GM19240 (cell line): ENCODE measurements around the gene C3.

Source experiments
- DNase-seq: peaks from one replicate; pipeline ENCODE4 v3.0.0; 2011; ENCODE audit warnings: low spot score; ENCODE audit not compliant: insufficient read length

The C3 gene

GRCh38 chr19:6745965-6746364 is 25.5 kb upstream of the C3 start:
- DNase-seq: no peak

- no peak for DNase-seq
Observed at GRCh38 chr19:6744381-6745301, 24.2 kb upstream of the C3 start.

DNA sequence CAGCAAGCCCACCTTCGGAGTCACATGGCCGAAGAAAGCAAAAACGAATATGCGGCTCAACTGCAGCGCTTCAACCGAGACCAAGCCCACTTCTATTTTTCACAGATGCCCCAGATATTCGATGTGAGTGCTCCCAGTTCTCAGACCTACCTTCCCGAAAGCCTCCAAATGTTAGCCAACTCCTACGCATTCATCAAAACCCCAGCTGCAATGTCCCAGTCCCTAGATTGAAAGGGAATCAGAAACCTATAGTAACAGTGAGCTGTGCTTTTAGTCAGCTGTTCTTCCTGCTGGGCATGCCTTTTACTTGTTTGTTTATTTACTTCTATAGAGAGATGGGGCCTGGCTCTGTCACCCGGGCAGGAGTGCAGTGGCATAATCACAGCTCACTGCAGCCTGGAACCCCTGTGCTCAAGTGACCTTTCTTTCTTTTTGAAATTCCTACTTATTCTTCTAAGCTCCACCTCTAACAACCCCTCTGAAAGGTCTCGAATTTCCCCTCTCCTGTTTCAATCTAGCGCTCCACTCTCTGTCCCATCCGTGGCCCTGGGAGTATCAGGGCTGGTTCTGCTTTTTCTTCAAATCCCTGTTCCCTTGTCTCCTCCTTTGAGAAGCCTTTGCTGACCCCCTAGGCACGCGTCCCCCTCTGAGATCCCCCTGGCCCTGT is 23.4 kb upstream of the C3 start:
- no peak for DNase-seq

- DNase-seq: no peak
Observed at GRCh38 chr19:6743066-6743465, 22.6 kb upstream of the C3 start.

DNA sequence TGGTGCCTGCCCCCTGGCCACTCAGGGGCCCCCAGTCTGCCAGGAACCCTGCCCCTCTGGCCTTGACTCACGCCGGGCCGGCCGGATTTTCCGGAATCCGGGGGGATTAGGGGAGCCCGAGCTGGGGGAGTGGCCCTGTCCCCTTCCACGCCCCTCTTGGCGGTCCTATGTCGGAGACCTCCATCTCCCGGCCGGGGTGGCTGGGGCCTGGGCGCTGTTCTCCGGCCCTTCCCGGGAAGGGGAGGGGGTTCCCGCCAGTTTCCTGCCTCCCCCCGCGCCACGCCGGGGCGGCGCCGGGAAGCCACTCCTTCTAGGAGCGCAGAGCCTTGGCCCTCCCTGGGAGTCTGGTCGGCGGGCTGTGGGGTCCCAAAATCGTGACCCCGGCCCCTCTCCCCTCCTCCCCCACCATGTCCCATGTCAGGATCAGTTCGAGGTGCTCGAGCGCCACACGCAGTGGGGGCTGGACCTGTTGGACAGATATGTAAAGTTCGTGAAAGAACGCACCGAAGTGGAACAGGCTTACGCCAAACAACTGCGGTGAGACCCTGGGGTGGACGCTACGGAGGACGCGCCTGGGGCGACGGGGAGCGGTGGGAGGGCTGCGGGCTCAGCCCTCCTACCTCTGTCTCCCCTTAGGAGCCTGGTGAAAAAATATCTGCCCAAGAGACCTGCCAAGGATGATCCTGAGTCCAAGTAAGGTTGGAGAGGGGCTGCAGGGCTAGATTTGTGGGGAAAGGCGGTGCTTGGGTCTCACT is 20.3 kb upstream of the C3 start:
- DNase-seq: no peak

GRCh38 chr19:6739883-6740588 is 19.6 kb upstream of the C3 start:
- no peak for DNase-seq

DNA sequence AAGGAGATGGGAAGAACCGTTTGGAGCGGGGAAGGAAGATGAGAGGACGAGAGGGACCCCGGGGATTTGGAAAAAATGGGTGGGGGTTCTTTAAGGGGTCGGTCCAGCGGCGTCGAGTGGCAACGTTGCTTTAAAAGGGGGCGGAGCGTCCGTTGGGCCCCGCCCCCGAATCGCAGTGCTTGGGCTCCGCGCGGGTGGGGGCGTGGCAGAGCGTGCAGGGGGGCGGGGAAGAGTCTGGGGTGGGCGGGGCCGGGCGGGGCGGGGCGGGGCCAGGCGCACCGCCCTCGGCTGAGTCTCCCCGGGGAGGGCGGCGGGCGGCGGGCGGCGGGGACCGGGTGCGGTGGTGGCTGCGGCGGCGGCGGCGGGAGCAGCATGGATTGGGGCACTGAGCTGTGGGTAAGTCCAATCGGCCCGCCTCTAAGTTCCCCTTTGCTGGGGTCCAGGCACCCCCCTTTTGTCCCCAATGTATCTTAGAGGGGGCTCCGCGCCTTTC is 19.0 kb upstream of the C3 start, which contains the start of gene TRIP10:
Gene TRIP10, plus strand, starts transcription at position 291 of the 493 bp plus-strand sequence. Its CDS starts 82 bp downstream, at position 373.
- no peak for DNase-seq

GRCh38 chr19:6738787-6739389 is 18.4 kb upstream of the C3 start:
- DNase-seq: no peak

DNA sequence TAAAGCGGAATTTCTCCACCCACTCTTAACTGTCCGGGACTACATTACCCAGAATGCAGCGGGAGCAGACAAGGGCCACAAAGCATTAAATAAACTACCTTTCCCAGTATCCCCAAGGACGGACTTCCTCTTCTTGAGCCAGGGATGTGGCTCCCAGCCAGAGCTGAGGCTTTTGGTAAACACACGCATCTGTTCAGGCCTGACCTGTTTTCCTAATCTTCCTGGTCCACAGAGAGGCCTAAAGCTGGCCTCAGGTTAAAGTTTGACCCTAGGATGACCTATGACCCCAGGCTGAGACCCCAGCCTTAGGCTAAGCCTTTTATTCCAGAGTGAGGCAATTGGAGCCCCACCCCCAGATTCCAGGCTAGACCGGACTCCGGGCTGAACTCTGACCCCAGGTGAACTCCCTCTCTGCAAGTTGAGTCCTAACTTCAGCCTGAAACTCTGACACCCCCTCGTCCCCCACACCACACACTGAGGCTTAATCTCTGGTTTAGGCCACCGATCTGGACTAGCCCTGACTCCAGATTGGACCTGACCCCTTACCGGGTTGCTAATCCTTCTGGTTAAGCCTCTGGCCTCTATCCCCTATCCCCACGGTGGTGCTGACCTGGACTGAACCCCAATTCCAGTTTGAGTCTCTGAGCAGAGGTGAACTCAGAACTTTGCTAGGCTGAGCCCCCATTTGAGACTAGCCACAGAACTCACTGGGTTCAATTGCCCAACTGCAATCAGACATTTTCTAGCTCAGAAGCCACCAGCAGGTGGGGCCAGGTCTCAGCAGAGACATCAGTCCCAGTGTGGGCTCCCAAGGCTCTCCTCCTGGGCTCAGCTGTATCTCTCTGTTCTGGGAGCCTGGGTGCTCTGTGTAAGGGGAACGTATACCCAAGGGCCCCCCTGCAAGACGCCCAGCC is 17.7 kb upstream of the C3 start:
- peak; percentile 83 for DNase-seq

- peak; percentile 98 for DNase-seq
Observed at GRCh38 chr19:6737284-6737872, 16.9 kb upstream of the C3 start, which contains the start of gene GPR108. GPR108 (minus strand) TSS chr19:6737580; CDS start chr19:6737576, 4 bp downstream.

DNA sequence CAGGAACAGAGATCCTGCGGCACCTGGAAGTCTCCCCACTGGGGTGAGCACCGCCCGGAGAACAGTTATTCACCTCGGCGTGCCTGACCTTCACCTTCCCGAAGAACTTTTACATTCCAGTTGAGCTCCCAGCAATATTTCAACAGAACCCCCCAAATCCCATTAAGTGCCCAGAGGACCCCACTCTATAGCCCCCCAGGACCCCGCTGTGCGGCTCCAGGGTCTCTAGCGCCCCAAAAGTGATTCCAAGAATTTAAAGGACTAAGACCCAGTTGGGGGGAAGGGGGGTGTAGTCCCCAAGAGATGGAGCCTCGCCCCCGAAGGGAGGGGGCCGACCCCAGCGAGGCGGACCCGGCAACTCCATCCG is 16.4 kb upstream of the C3 start:
- peak; percentile 84 for DNase-seq

- peak; percentile 87 for DNase-seq
Observed at GRCh38 chr19:6736169-6736916, 15.9 kb upstream of the C3 start.

DNA sequence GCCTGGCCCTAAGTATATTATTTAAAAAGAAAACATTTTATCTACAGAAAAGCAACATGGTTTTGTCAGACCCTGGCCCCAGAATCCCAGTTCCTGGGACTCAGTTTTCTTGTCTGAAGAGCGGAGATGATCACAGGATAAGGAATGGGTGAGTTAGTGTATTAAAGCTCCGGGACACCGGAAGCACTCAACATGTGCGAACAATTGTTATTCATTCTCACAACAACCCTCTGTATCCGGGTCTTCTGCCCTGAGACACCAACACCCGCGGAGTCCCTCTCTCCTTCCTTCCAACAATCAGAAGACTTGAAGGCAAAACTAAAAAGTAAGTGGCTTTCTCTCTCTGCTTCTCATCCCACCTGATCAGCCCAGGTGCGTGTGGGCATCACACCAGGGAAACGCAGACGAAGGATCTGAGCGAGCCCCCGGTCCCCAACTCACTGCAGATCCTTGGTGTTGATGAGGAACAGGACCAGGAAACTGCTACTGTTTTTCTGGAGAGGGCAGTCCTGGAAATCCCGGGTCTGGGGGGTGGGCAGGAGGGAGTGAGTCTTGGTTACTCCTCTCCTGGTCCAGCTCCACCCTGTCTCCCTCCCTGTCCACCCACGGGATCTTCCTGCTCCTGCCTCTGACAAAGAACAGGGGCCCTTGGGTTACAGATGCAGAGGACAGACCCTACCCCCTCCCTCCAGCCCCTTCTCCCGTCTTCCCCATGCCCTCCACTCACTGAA is 14.9 kb upstream of the C3 start:
- no peak for DNase-seq

DNA sequence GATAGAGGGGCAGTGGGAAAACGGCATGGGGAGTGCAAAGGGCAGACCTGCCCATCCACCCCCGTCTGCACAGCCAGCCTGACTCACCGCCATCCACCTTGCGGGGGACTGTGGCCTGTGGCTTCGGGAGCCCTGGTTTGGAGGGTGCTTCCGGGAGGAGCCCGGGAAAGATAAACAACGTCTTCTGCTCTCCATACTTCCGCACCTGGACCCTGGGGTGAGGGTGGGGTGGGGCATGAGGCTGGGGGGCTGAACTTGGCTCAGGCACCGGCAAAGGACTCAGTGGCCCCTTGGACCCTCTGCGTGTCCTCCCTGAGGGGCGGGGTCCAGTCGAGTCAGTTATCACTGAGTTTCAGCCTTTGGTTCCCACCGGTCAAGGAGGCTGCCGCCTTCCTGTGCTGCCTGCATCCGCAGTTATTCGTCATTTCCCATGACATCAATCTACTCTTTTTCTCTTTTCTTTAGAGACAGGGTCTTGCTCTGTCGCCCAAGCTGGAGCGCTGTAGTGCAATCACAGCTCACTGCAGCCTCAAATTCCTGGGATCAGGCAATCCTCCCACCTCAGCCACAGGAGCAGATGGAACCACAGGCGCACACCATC is 13.7 kb upstream of the C3 start:
- DNase-seq: no peak

- no peak for DNase-seq
Observed at GRCh38 chr19:6733338-6734095, 13.1 kb upstream of the C3 start.

DNA sequence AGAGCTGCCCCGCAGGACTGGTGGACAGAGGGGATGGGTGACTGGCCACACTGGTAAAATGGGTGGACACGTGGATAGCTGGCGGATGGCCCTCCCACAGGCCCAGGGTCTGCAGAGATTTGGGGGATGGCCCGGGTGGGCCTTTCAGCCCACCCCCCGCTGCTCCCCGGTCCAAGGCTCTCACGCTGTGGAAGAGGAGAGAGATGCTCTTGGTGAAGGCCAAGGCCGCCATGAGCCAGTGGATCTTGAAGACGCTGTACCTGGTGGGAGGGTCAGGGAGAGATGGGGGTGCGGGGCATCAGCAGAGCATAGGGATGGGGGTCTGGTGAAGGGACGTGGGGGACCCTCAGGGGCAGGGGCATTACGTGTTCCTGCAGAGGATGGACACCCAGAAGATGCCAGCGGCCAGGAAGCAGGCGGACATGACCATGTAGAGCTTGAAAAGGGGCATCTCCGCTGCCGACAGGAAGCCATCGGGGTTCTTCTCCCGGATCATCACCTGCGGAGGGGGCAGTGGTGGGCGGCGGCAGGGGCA is 12.4 kb upstream of the C3 start:
- no peak for DNase-seq
